Astrocyte (in vitro differentiated cells and primary cell): Measurements from ENCODE around the gene ZNF343. TPM values are rescaled to one million over a fixed set of nuclear protein-coding genes. Genes with fewer than 3 reads are reported as not detected.
"Not testable (repeated sequence)": the region's sequence is repeated elsewhere in the genome, so short reads cannot be mapped to it uniquely, and the experiment has no call there.

Experiments
- DNase-seq: peaks from one replicate; pipeline ENCODE4 v3.0.0-alpha.2; 2010; ENCODE audit warnings: low read depth
- FAIRE-seq: peaks from 2 replicates; lab custom pipeline; 2011; peaks lifted over from hg19 to GRCh38; lab: Jason Lieb, UNC
- H2AFZ ChIP-seq: 2 replicates; pipeline ENCODE4 v1.6.0; 2012; ENCODE audit warnings: low read depth, low read length, inconsistent platforms
- H3K27ac ChIP-seq: 2 replicates; pipeline ENCODE4 v1.5.1; 2011; ENCODE audit warnings: low read depth, low read length, inconsistent platforms
- H3K27me3 ChIP-seq: 2 replicates; pipeline ENCODE4 v1.6.0; 2011; ENCODE audit warnings: low read length, inconsistent platforms; ENCODE audit not compliant: insufficient read depth
- H3K36me3 ChIP-seq: 2 replicates; pipeline ENCODE4 v1.5.1; 2011; ENCODE audit warnings: low read length, inconsistent platforms; ENCODE audit not compliant: insufficient read depth
- H3K4me1 ChIP-seq: 2 replicates; pipeline ENCODE4 v1.5.1; 2011; ENCODE audit warnings: low read length, inconsistent platforms; ENCODE audit not compliant: insufficient read depth
- H3K4me2 ChIP-seq: 2 replicates; pipeline ENCODE4 v1.6.0; 2012; ENCODE audit warnings: low read length, inconsistent platforms
- H3K4me3 ChIP-seq: 2 replicates; pipeline ENCODE4 v1.5.1; 2011; ENCODE audit warnings: low read depth, mild to moderate bottlenecking, low read length, inconsistent platforms; ENCODE audit not compliant: insufficient read depth
- H3K79me2 ChIP-seq: 2 replicates; pipeline ENCODE4 v1.6.0; 2012; ENCODE audit warnings: mild to moderate bottlenecking, low read length, inconsistent platforms; ENCODE audit not compliant: insufficient read depth
- H3K9ac ChIP-seq: 2 replicates; pipeline ENCODE4 v1.6.0; 2012; ENCODE audit warnings: mild to moderate bottlenecking, low read length, inconsistent platforms
- H3K9me3 ChIP-seq: 2 replicates; pipeline ENCODE4 v1.5.1; 2012; ENCODE audit warnings: low read depth, mild to moderate bottlenecking, low read length, inconsistent platforms; ENCODE audit not compliant: insufficient read depth
- H4K20me1 ChIP-seq: 2 replicates; pipeline ENCODE4 v1.6.0; 2012; ENCODE audit warnings: low read length, inconsistent platforms; ENCODE audit not compliant: insufficient read depth
- H3K27ac Mint-ChIP-seq: one replicate; pipeline ENCODE4 v1.8.0; 2021; ENCODE audit warnings: mild to moderate bottlenecking, mixed read lengths; ENCODE audit not compliant: unreplicated experiment
- H3K27me3 Mint-ChIP-seq: one replicate; pipeline ENCODE4 v1.8.0; 2021; ENCODE audit warnings: low read depth, mixed read lengths; ENCODE audit not compliant: unreplicated experiment
- H3K36me3 Mint-ChIP-seq: one replicate; pipeline ENCODE4 v1.8.0; 2021; ENCODE audit warnings: low read depth, mixed read lengths; ENCODE audit not compliant: unreplicated experiment
- H3K4me1 Mint-ChIP-seq: one replicate; pipeline ENCODE4 v1.8.0; 2021; ENCODE audit warnings: low read depth, mixed read lengths; ENCODE audit not compliant: unreplicated experiment
- H3K4me3 Mint-ChIP-seq: one replicate; pipeline ENCODE4 v1.8.0; 2021; ENCODE audit warnings: mild to moderate bottlenecking, moderate library complexity, mixed read lengths; ENCODE audit not compliant: unreplicated experiment
- H3K9me3 Mint-ChIP-seq: one replicate; pipeline ENCODE4 v1.8.0; 2021; ENCODE audit warnings: mild to moderate bottlenecking, mixed read lengths; ENCODE audit not compliant: unreplicated experiment
- EZH2 ChIP-seq: IDR thresholded peaks from 2 replicates; pipeline ENCODE4 v1.6.1; 2012; ENCODE audit warnings: mild to moderate bottlenecking, low read length, inconsistent platforms; ENCODE audit not compliant: insufficient read depth
- total RNA-seq: library from RNA; stranded (reverse); gene quantifications from 2 replicates; pipeline ENCODE4 v1.2.1, GENCODE V29; 2021
- TF ChIP-seq, protein P1 (sequence below): IDR thresholded peaks from 2 replicates; pipeline ENCODE4 v1.5.1; 2011; ENCODE audit warnings: low read depth, mild to moderate bottlenecking, inconsistent platforms, low read length, moderate library complexity; ENCODE audit not compliant: insufficient read depth

Gene ZNF343
- total RNA-seq, 1 donor from 2014 or later, result 9.6 TPM

DNA sequence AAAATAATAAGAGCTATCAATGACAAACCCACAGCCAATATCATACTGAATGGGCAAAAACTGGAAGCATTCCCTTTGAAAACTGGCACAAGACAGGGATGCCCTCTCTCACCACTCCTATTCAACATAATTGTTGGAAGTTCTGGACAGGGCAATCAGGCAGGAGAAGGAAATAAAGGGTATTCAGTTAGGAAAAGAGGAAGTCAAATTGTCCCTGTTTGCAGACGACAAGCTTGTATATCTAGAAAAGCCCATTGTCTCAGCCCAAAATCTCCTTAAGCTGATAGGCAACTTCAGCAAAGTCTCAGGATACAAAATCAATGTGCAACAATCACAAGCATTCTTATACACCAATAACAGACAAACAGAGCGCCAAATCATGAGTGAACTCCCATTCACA lies 3.9 kb downstream of the ZNF343 start:
- not testable (repeated sequence) for H3K4me1 ChIP-seq, H3K9me3 Mint-ChIP-seq, H3K27me3 Mint-ChIP-seq, H3K27ac ChIP-seq, H3K4me3 Mint-ChIP-seq, H3K4me3 ChIP-seq, H3K9me3 ChIP-seq, H4K20me1 ChIP-seq, H3K27me3 ChIP-seq, H3K9ac ChIP-seq, H3K27ac Mint-ChIP-seq, H3K4me2 ChIP-seq, H3K4me1 Mint-ChIP-seq, FAIRE-seq, H3K36me3 Mint-ChIP-seq, H3K36me3 ChIP-seq, DNase-seq, H2AFZ ChIP-seq
- peaks cover 25% of the 10 kb centered on the region for H3K79me2 ChIP-seq

DNA sequence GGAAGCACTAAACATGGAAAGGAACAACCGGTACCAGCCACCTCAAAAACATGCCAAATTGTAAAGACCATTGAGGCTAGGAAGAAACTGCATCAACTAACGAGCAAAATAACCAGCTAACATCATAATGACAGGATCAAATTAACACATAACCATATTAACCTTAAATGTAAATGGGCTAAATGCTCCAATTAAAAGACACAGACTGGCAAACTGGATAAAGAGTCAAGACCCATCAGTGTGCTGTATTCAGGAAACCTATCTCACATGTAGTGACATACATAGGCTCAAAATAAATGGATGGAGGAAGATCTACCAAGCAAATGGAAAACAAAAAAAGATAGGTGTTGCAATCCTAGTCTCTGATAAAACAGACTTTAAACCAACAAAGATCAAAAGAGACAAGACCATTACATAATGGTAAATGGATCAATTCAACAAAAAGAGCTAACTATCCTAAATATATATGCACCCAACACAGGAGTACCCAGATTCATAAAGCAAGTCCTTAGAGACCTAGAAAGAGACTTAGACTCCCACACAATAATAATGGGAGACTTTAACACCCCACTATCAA lies 5.8 kb downstream of the ZNF343 start:
- not testable (repeated sequence) for H3K9me3 Mint-ChIP-seq, H3K4me3 ChIP-seq, H3K27ac ChIP-seq, H3K4me3 Mint-ChIP-seq, H3K27ac Mint-ChIP-seq, FAIRE-seq, H3K36me3 Mint-ChIP-seq, H3K4me2 ChIP-seq, H3K4me1 Mint-ChIP-seq, H3K9me3 ChIP-seq, H3K36me3 ChIP-seq, H3K27me3 Mint-ChIP-seq, H3K4me1 ChIP-seq, H4K20me1 ChIP-seq, DNase-seq, H3K9ac ChIP-seq, H3K27me3 ChIP-seq, H2AFZ ChIP-seq
- H3K79me2 ChIP-seq, result peaks cover 15% of the 10 kb centered on the region

- Histone ChIP-seq H3K27me3 (no peaks in the 10 kb centered on the region), H2AFZ (no peak overlapping the region)
Observed at GRCh38 chr20:2485661-2486060, 23.1 kb downstream of the ZNF343 start.

More at GRCh38 chr20:2485661-2486060, 23.1 kb downstream of the ZNF343 start:
- TF ChIP-seq EZH2, result no peak
- TF ChIP-seq, protein P1, sequence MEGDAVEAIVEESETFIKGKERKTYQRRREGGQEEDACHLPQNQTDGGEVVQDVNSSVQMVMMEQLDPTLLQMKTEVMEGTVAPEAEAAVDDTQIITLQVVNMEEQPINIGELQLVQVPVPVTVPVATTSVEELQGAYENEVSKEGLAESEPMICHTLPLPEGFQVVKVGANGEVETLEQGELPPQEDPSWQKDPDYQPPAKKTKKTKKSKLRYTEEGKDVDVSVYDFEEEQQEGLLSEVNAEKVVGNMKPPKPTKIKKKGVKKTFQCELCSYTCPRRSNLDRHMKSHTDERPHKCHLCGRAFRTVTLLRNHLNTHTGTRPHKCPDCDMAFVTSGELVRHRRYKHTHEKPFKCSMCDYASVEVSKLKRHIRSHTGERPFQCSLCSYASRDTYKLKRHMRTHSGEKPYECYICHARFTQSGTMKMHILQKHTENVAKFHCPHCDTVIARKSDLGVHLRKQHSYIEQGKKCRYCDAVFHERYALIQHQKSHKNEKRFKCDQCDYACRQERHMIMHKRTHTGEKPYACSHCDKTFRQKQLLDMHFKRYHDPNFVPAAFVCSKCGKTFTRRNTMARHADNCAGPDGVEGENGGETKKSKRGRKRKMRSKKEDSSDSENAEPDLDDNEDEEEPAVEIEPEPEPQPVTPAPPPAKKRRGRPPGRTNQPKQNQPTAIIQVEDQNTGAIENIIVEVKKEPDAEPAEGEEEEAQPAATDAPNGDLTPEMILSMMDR, result no peak
- H3K4me1 Mint-ChIP-seq, result no peaks in the 10 kb centered on the region
- no peak overlapping the region for H3K27ac ChIP-seq
- H3K27ac Mint-ChIP-seq, result no peak overlapping the region
- H3K9ac ChIP-seq, result no peak overlapping the region
- H3K4me3 Mint-ChIP-seq, result no peak overlapping the region
- H3K4me2 ChIP-seq, result no peak overlapping the region
- DNase-seq (no peak), FAIRE-seq (no peak)
- peaks cover 26% of the 10 kb centered on the region for H3K36me3 Mint-ChIP-seq
- H3K9me3 Mint-ChIP-seq, result no peaks in the 10 kb centered on the region
- no peaks in the 10 kb centered on the region for H3K9me3 ChIP-seq
- H3K27me3 Mint-ChIP-seq, result no peaks in the 10 kb centered on the region
- H4K20me1 ChIP-seq, result no peaks in the 10 kb centered on the region
- no peak overlapping the region for H3K4me3 ChIP-seq
- no peaks in the 10 kb centered on the region for H3K79me2 ChIP-seq
- H3K4me1 ChIP-seq, result no peaks in the 10 kb centered on the region
- H3K36me3 ChIP-seq, result peaks cover 47% of the 10 kb centered on the region
